ENCODE measurements around the gene UBE2A.

UBE2A gene

DNA sequence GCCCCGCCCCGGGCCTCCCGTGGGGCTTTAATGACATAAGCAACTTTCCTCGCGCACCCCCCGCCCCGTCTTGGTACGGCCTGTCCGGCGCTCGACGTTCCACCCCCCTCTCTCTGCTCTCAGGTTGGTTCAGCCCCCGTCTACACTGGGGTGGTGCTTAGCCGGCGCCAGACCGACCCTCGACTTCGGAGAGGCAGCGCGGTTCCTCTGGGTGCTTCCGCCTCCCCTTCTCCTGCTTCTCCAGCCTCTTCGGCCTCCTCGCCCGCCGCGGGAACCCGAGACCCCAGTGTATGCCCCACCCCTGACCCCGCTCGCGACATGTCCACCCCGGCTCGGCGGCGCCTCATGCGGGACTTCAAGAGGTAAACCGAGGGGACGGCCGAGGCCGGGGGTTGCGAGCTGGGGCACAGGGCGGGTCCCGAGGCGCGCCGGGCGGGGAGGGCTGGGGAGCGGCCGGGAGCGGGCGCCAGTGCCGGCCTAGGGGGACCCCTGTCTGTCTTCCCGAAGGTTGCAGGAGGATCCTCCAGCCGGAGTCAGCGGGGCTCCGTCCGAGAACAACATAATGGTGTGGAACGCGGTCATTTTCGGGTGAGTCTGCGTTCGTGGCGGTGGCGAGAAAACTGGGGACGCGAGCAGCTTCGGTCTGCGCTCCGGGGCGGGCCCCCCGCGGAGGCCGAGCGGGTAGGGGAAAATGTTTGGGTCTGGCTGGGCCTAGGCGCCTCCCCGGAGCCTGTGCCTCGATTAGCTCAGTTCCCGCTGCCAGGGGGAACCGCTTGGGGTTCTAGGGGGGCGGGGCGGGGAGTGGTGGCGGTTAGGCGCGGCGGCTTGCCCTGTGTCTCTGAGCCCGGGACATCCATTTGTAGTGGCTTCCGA, at the start of gene UBE2A:
TSS of gene UBE2A (plus strand) at position 170 of the 873 bp plus-strand sequence. CDS start at position 319, 149 bp downstream.
- DNase-seq (ENCODE audit: low spot score): peak; percentile 95

DNA sequence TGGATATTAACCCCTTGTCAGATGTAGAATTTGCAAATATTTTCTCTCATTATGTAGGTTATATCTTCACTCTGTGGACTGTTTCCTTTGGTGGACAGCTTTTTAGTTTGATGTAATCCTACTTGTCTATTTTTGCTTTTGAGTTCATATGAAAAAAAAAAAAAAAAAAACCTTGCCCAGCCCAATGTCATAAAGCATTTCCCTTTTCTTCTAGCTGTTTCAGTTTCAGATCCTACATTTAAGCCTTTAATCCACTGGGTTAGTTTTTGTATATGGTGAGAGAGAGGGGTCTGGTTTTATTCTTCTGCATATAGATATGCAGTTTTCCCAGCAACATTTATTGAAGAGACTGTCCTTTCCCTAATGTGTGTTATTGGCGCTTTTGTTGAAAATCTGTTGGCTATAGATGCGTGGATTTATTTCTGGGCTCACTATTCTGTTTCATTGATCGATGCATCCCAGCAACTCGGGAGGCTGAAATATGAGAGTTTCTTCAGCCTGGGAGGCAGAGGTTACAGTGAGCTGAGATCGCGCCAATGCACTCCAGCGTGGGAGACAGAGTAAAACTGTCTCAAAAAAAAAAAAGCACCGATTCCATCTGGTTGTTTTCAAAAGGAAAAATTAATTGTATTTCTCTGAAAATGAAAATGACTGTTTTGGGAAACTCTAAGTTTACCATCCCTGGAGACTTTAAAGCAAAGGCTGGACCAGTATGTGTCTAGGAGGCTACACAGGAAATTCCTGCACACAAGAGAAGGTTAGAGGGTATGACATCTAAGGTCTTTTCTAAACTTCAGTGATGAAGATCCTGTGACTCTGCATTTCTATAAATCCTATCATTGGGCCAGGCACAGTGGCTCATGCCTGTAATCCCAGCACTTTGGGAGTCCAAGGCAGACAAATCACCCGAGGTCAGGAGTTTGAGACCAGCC, 44.8 kb upstream of the UBE2A start:
- DNase-seq (ENCODE audit: low spot score): no peak

DNA sequence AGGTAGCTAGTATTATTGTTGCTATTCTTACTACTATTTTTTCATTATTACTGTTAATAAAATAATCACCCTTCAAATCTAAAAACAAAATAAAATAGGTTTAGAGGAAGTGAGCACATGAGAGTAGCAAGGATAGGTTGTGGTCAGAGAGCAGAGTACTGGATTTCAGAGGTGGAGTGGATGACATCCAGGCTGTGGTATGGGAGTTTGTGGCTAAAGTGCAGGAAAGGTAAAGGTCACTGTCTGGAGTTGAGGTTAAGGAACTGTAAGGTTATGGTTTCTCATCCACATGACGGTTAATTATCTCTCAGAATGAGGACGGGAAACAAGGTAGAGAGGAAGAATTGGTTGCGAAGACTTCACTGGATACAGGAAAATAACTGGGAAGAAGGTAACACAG, 36.9 kb upstream of the UBE2A start:
- DNase-seq (ENCODE audit: low spot score): no peak

DNA sequence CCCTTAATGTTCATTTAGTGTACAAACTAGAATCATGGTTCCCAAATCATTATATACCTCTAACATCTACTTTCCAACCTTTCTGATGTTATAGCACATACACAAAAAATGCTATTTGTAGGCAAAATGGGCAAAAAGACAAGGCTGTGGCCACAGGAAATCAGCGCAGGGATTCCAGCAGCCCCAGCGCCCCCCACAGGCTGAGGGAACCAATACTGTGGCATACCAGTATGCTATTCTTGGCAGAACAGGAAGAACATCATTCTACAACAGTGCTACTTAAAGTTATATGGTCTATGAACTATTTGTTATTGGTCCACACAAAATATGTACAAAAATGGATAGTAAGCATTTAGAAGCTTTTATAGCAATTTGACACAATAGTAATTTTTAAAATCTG, 34.5 kb upstream of the UBE2A start:
- DNase-seq (ENCODE audit: low spot score): peak; percentile 23

DNA sequence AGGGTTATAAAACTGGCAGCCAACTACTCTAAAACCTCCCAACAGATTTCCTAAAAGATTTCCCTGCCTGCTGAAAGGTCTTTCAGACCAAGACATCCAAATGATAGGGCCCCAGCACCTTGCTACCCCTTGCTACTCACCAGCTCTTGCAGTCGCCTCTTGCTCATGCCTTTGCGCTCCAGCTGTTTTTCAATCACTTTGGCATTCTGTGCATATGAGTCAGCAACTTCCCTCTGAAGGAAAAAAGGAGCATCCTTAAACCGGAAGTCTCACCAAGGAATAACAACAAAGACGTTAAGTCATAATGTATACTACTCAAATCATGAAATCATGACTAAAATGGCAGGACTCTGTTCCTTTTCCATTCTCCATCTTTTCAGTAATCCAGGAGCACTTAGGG, 33.2 kb upstream of the UBE2A start:
- peak; percentile 81 for DNase-seq (ENCODE audit: low spot score)

DNA sequence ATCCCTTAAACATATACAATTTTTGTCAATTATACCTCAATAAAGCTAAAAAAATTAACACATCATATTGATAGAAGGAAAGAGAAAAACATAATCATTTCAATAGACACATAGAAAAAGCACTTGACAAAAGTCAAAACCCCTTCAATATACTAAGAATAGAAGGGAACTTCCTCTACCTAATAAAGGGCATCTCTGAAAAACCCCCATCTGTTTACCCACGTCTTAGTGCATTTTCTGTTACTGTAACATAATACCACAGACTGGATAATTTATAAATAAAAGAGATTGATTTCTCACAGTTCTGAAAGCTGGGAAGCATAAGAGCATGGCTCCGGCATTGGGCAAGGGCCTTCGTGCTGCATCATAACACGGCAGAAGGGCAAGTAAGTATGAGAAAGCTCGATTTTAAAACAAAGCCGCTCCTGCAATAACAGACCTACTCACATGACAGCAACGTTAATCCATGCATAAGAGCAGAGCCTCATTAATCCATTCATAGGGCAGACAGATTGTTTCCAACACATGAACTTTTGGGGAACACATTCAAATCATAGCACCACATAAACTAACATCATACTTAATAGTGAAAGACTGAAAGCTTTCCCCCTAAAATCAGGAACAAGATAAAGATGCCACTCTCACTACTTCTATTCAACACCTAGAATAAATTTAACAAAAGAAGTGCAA, 24.9 kb upstream of the UBE2A start:
- no peak for DNase-seq (ENCODE audit: low spot score)

DNA sequence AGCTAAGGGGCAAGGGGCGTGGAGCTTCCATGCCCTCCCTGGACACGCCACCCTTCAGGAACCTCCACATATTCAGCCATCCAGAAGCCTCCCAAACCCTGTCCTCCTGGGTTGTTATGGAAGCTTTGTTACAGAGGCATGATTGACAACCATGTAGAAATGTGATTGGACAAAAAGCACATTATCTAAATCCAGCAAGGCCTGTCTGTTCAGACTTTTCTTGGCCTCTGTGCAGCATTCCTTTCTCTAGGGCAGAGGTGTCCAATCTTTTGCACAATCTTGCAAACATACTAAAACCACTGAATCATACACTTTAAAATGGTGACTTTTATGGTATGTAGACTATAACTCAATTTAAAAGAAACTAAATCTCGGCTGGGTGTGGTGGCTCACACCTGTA, 21.9 kb upstream of the UBE2A start:
- no peak for DNase-seq (ENCODE audit: low spot score)

DNA sequence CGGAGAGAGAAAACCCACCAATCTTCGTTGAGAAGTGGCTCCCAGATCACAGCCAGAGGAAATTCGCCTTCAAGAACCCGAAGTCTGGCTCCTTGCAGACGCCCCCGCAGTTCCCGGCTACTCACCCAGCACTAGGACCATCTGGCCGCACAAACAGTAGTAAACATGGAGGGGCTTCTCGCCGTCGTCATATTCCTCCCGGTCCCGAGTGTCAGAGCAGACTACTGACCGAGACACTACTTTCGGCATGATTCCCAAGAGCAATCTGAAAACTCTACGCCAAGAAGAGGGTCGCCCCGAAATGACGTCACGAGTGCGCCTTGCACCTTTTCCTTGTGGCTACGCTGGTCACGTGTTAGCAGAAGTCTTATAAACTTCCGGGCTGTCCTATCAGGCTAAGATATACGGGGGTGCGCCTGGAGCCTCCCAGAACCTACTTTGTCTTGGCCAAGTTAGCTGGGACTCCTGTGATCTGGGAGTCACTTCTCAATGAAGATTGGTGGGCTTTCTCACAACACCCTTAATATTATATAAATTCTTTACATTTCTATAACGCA, 9.2 kb upstream of the UBE2A start, which contains the start of gene STEEP1:
TSS of gene STEEP1 (minus strand) at position 303 of the 557 bp plus-strand sequence. CDS start at position 249, 54 bp downstream.
- DNase-seq (ENCODE audit: low spot score): peak; percentile 88

DNA sequence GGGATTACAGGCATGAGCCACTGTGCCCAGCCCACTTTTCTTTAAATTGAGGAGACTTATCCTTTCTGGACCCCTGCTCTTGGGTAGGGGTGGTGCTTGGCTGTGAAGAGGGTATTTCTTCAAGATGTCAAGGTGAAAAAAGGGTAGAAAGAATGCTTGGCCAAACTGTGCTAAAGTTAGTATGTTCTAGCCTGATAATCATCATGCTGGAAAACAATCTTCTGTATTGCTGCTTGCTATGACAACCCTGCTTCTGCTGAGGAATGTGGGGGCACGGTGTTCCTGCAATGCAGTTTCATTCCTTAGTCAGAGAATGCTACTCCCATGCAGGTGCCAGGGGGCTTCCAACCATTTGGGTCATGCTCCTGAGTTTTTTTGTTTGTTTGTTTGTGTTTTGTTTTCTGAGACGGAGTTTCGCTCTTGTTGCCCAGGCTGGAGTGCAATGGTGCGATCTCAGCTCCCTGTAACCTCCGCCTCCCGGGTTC, 4.0 kb upstream of the UBE2A start:
- no peak for DNase-seq (ENCODE audit: low spot score)

DNA sequence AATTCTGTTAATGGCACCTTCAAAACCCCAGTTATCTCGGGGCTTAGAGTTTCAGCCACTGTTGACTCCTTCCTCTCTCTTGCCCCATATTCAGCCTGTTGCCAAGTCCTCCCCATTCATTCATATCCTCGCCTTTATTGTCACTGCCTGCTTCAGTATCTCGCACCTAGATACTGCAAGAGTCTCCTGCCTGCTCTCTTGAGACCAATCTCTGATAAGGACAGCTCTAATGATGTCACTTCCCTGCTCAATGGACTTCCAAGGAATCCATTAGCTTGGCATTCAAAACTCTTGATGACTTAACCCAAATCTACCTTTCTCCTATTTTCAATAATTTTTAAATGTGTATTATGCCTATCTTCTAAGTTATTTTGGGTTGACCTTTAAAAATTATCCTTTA, 1.1 kb upstream of the UBE2A start:
- DNase-seq (ENCODE audit: low spot score): no peak

DNA sequence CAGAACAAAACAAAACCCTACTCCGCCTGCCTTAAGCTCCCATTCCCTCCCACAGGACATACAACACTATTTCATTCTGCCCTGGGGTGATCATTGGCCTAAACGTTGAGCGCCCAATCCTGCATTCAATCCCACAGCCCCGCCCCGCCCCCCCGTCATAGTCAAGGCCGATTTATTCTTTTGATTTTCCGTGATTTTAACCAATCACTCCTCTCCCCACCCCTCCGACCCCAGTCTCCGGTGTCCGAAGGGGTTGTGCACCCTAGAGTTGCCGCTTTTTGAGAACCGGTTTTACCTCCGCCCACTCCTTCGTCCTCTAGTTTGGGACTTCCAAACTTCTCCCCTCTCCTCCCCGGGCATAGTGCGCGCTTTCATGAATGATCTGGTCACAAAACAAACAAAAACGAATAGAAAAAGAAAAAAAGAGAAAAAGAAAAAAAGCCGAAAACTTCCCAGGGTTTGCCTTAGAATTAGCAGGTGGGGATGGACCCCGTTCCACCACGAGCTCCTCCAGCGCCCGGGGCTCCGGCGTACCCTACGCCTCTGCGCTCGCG, 446 bp upstream of the UBE2A start:
- peak; percentile 48 for DNase-seq (ENCODE audit: low spot score)

DNA sequence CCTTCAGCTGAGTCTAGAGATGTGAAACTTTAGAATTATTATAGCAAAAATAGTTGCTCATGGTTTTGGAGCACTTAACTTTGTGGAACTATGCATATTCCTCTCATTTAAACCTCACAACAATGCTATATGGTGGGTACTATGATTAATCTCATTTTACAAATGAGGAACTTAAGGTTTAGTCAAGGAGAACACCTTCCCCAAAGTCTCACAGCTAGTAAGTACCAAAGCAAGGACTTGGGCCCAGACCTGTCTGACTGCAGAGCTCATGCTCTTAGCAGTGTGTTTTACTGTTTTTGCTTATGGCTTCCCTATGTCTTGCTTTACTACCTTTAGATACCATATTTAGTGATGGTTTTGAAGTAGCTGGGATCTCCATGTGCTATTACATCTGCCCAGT, 5.1 kb downstream of the UBE2A start:
- no peak for DNase-seq (ENCODE audit: low spot score)

DNA sequence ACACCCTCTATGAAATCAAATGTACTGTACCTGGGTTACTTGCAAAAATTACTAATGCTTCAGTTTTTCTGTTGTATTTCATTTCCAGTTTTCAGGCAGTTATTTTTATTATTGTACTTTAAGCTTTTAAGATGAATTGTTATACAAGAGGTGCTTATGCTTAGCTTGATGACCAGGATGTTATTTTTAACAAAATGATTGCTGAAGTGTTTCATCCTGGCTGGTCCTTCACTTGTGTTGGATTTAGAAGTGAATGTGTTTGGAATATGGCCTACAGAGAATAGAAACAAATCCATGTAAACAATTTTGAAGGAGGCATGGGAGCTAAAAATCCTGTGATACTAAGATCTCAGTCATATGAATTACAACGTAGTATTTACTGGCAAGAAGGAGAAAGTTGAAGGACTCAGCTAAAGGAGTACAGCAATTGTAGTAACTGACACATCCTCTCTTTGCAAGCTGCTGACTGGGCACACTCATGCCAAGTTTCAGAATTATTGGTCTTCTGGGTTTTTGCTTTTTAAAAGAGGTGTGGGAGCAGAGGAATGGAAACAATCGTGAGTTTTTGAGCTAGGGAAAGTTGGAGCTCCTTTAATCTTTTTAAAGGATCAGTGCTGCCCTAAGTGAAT, 9.2 kb downstream of the UBE2A start:
- no peak for DNase-seq (ENCODE audit: low spot score)

DNA sequence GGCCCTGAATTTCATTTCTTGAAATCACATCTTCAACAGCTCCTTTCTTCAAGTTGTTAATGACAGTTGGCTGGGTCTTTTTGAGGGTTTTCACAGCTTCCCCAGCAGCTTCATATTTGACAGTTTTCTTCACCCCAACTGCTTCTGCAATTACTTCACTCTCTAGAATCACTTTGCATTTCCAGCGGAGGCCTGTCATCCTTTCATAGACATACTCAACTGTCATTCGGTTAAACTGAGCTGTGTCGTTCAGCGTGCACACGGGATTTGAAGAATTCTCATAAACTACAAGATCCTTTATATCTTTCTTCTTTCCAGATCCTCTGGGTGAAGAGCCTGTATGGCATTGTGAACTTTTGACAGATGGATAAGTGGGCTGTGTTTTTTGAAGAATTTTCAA, 15.4 kb downstream of the UBE2A start:
- no peak for DNase-seq (ENCODE audit: low spot score)

DNA sequence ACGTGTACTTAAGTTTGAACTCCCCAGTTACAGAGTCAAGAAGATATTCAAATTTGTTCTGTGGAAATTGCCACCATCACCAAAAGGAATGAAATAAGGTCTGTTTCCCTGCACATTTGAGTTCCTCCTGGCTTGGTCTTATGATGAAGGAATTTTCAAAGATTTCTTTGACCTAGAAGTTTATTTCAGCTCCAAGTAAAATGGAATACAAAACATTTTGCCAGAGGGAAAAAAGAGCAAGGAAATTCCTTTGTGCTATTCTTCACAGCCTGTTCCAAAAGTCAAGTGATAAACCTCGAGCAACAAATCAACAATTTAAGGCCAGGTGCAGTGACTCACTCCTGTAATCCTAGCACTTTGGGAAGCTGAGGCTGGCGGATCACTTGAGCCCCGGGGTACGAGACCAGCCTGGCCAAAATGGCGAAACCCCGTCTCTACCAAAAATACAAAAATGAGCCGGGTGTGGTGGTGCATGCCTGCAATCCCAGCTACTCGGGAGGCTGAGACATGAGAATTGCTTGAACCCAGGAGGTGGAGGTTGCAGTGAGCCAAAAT, 28.4 kb downstream of the UBE2A start:
- DNase-seq (ENCODE audit: low spot score): no peak

DNA sequence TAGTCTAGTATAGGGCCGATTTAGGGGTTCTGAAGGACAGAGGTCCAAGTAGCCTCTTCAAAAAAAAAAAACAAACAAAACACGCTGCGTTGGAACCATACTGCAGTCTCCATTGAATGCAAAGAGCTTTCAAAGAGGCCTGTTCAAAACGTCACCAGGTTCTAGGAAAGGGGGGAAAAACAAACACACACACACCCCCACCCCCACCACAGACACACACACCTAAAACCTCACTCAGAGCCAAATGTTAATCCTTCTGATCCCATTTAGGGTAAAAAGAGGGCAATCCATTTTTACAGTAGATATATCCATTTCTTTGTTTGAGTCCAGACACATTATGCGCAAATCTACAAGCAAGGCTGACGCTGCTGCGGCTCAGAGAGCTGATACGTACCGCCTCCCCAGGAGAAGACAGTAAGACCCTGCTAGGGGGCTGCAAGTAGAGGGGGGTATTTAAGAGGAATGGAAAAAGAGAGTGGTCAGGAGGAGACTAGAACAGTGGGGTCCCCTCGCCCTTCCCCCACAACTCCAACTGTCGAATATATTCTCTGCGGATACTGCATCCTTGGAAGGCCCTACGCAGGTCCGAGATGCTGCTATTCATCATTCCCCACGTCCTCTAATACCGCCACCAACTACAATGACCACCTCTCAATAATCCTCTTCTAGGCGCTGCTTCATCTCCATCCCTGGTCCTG, 30.6 kb downstream of the UBE2A start:
- no peak for DNase-seq (ENCODE audit: low spot score)

DNA sequence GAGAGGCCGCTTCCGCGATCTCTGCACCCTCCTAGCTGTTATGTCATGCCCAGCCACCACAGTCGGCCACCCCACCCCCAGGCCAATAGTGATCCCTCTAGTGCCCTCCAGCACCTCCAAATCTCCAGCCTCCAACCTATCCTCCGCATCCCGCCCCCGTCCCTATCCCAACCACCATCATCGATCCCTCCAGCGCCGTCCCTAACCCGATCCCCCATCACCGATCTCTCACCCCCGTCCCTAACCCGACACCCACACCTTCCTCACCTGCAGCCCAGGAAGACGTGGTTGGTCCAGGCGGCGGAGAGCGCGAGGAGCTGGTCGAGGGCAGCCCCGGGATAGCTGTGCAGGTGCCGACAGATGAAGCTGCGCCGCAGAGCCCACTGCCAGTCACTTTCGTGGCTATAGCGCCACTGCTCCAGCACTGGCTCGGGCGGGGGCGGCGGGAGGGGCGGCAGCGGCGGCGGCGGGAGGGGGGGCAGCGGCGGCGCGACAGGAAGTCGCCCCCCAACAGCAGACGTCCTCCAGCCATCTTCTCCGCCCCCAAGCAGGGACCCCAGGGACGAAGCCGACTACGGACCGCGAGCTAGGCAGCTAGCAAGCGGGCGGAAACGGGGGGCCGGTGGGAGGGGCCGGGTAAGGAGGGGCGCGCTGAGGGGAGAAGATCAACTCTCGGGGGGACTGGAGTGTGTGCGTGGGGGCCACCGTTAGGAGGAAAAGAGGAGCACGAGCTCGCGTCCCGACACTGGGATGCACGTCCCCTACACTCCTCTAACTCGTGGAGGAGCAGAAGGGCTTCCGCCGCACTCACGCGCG, 31.3 kb downstream of the UBE2A start:
- DNase-seq (ENCODE audit: low spot score): no peak

DNA sequence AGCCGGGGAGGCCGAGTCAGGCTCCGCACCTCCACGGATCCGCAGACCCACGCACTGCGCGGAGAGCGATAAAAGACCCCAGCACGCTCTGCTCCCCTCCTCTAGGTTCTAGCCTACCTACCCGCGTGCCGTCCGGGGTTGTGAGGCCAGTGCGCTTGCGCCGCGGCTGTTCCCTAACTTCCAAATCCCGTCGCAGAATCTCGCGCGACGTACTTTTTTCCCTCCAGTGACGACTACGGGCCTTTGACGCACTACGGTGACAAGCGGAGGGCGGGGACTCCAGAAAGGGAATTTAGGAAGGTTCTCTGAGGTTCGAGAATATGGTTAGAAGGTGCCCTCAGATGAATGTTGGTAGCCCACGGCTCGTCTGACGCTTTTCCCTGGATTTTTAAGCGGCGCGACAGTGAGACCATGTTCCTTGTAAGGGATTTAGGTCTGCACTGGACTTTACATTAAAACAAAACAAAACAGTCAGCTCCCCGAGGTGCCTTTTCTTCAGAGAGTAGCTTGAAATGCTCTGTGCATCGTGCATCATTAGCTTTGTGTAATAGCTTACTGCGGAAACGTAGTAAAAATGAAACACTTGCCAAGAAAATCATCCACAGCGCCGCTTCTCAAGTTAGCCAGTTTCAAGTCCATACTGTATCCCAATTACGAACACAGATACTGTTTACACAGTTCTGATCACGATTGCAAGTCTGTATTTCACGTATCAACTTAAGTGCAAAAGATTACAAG, 32.1 kb downstream of the UBE2A start, which contains the start of gene NKRF:
TSS of gene NKRF (minus strand) at position 145 of the 738 bp plus-strand sequence.
- peak; percentile 91 for DNase-seq (ENCODE audit: low spot score)
